Fibroblast of lung (primary cell): ENCODE results near the gene NPTX1. TPM values are rescaled to one million over a fixed set of nuclear protein-coding genes. Genes with fewer than 3 reads are reported as not detected.

ENCODE experiments used
- DNase-seq, 2 donors: peaks; one replicate each; pipeline versions ENCODE4 v3.0.0 to v3.0.0-alpha.2; 2010; ENCODE audit warnings: low read depth in 2 of 2
- H2AFZ ChIP-seq: 2 replicates; pipeline ENCODE4 v1.5.1; 2012; ENCODE audit warnings: low read length, control low read depth, inconsistent platforms
- H3K27ac ChIP-seq: 2 replicates; pipeline ENCODE4 v1.5.1; 2011; ENCODE audit warnings: low read length, control low read depth; ENCODE audit not compliant: insufficient read depth
- H3K27me3 ChIP-seq: 2 replicates; pipeline ENCODE4 v1.5.1; 2011; ENCODE audit warnings: mild to moderate bottlenecking, low read length; ENCODE audit not compliant: control insufficient read depth, insufficient read depth
- H3K36me3 ChIP-seq: 2 replicates; pipeline ENCODE4 v1.5.1; 2011; ENCODE audit warnings: low read length; ENCODE audit not compliant: control insufficient read depth, insufficient read depth
- H3K4me1 ChIP-seq: 2 replicates; pipeline ENCODE4 v1.5.1; 2011; ENCODE audit warnings: low read length; ENCODE audit not compliant: control insufficient read depth, insufficient read depth; ENCODE audit errors: extremely low read depth
- H3K4me2 ChIP-seq: 2 replicates; pipeline ENCODE4 v1.5.1; 2011; ENCODE audit warnings: low read length, control low read depth; ENCODE audit not compliant: insufficient read depth; ENCODE audit errors: extremely low read depth
- H3K4me3 ChIP-seq, 4 experiments: fragments of 200-600 bp in 1 of 4; sonication (generic) in 1 of 4; replicated peaks in 1 of 4; 2 replicates each; pipeline ENCODE4 v1.5.1; 2011 to 2016; ENCODE audit warnings: low read length in 4 of 4, low read depth in 3 of 4, mild to moderate bottlenecking in 3 of 4, control low read depth in 2 of 4, inconsistent platforms in 1 of 4, mixed read lengths in 1 of 4; ENCODE audit not compliant: insufficient read depth in 1 of 4; ENCODE audit errors: control extremely low read depth in 1 of 4
- H3K79me2 ChIP-seq: 2 replicates; pipeline ENCODE4 v1.5.1; 2012; ENCODE audit warnings: mild to moderate bottlenecking, low read length, inconsistent platforms; ENCODE audit not compliant: control insufficient read depth, insufficient read depth
- H3K9ac ChIP-seq: 2 replicates; pipeline ENCODE4 v1.5.1; 2011; ENCODE audit warnings: mild to moderate bottlenecking, low read length, control low read depth; ENCODE audit not compliant: insufficient read depth
- H3K9me3 ChIP-seq: 2 replicates; pipeline ENCODE4 v1.5.1; 2012; ENCODE audit warnings: low read depth, low read length; ENCODE audit not compliant: control insufficient read depth, insufficient read depth
- H4K20me1 ChIP-seq: 2 replicates; pipeline ENCODE4 v1.5.1; 2011; ENCODE audit warnings: low read length; ENCODE audit not compliant: control insufficient read depth, insufficient read depth; ENCODE audit errors: extremely low read depth
- CTCF ChIP-seq, 2 donors: IDR thresholded peaks in 1 of 2; conservative IDR thresholded peaks in 1 of 2; 1 replicate in 1 of 2; 2 replicates in 1 of 2; pipeline ENCODE4 v1.5.1; 2011 to 2012; ENCODE audit warnings: low read length in 2 of 2, control low read depth in 1 of 2, inconsistent platforms in 1 of 2, low read depth in 1 of 2, mild to moderate bottlenecking in 1 of 2
- EZH2 ChIP-seq: IDR thresholded peaks from 2 replicates; pipeline ENCODE4 v1.5.1; 2012; ENCODE audit warnings: low read length, control low read depth, mild to moderate bottlenecking; ENCODE audit errors: missing control alignments
- polyA plus RNA-seq, 2 donors: library from polyadenylated mRNA; depleted of rRNA in 1 of 2; stranded (reverse) in 1 of 2; unstranded in 1 of 2; fragments of >200 nt; gene quantifications; 2 replicates each; pipeline ENCODE4 v1.2.1, GENCODE V29; 2011 to 2012; ENCODE audit warnings: missing spikeins in 1 of 2
- total RNA-seq: library from RNA; depleted of rRNA; stranded (reverse); fragments of >200 nt; gene quantifications from 2 replicates; pipeline ENCODE4 v1.2.1, GENCODE V29; 2014

NPTX1 gene
- total and polyA plus RNA-seq, 2 donors (not counting 1 experiment from before 2014, with no cell fraction given), result 14.9 to 31.2 TPM

GRCh38 chr17:80438806-80439205 lies 37.6 kb downstream of the NPTX1 start:
- H4K20me1 ChIP-seq, result no peaks in the 10 kb centered on the region
- peaks cover 4% of the 10 kb centered on the region for H3K27me3 ChIP-seq
- H3K4me1 ChIP-seq, result no peaks in the 10 kb centered on the region

GRCh38 chr17:80437532-80437931 lies 38.9 kb downstream of the NPTX1 start:
- no peaks in the 10 kb centered on the region for H3K9me3 ChIP-seq
- no peaks in the 10 kb centered on the region for H3K36me3 ChIP-seq
- peaks cover 4% of the 10 kb centered on the region for H3K27me3 ChIP-seq
- H3K4me3 ChIP-seq, result no peak overlapping the region
- no peaks in the 10 kb centered on the region for H3K4me1 ChIP-seq
- TF ChIP-seq EZH2 (no peak), CTCF (conservative IDR thresholded peaks at IDR 0.05 in 1 of 2, IDR thresholded peaks at IDR 0.05 in 1 of 2; ENCODE audit: low read depth in 1 of 2, low read length in 2 of 2) (no peak)
- no peaks in the 10 kb centered on the region for H3K79me2 ChIP-seq
- H2AFZ ChIP-seq, result no peak overlapping the region
- no peak overlapping the region for H3K27ac ChIP-seq
- H4K20me1 ChIP-seq, result no peaks in the 10 kb centered on the region
- H3K9ac ChIP-seq, result no peak overlapping the region
- H3K4me2 ChIP-seq, result no peak overlapping the region
- DNase-seq, result no peak

More at GRCh38 chr17:80438806-80439205, 37.6 kb downstream of the NPTX1 start:
- Histone ChIP-seq H3K79me2 (no peaks in the 10 kb centered on the region), H3K4me2 (no peak overlapping the region), H3K4me3 (no peak overlapping the region), H3K36me3 (no peaks in the 10 kb centered on the region), H3K27ac (no peak overlapping the region), H2AFZ (no peak overlapping the region), H3K9ac (no peak overlapping the region), H3K9me3 (no peaks in the 10 kb centered on the region)
- DNase-seq, result no peak
- TF ChIP-seq EZH2 (no peak), CTCF (conservative IDR thresholded peaks at IDR 0.05 in 1 of 2, IDR thresholded peaks at IDR 0.05 in 1 of 2; ENCODE audit: low read depth in 1 of 2, low read length in 2 of 2) (no peak)

- Histone ChIP-seq H3K27ac (no peak overlapping the region), H3K27me3 (peaks cover 4% of the 10 kb centered on the region), H3K4me3 (no peak overlapping the region), H3K4me1 (no peaks in the 10 kb centered on the region), H2AFZ (no peak overlapping the region), H3K36me3 (no peaks in the 10 kb centered on the region), H3K9ac (no peak overlapping the region), H3K4me2 (no peak overlapping the region), H4K20me1 (no peaks in the 10 kb centered on the region), H3K9me3 (no peaks in the 10 kb centered on the region), H3K79me2 (no peaks in the 10 kb centered on the region)
- DNase-seq, result no peak
- no peak for TF ChIP-seq EZH2
- TF ChIP-seq CTCF (conservative IDR thresholded peaks at IDR 0.05 in 1 of 2, IDR thresholded peaks at IDR 0.05 in 1 of 2; ENCODE audit: low read depth in 1 of 2, low read length in 2 of 2), result no peak
Observed at GRCh38 chr17:80433916-80434666, 42.3 kb downstream of the NPTX1 start.
